Psoas muscle (tissue), 8 donors: ENCODE data around the gene AOC2. TPM values are rescaled to one million over a fixed set of nuclear protein-coding genes. Genes with fewer than 3 reads are reported as not detected.
"Not testable (repeated sequence)": the region's sequence is repeated elsewhere in the genome, so short reads cannot be mapped to it uniquely, and the experiment has no call there.

ENCODE experiments used
- ATAC-seq, 4 donors: fragments of 200-7000 bp; cut with Tn5 transposase; one replicate each; pipeline ENCODE4 v1.9.1; 2020; ENCODE audit warnings: moderate library complexity in 3 of 4, mild to moderate bottlenecking in 2 of 4
- DNase-seq, 2 donors: peaks; one replicate each; pipeline ENCODE4 v3.0.0-alpha.2; 2020
- H3K27ac ChIP-seq: fragments of 200-600 bp; one replicate; pipeline ENCODE4 v1.8.0; 2022
- H3K27me3 ChIP-seq, 3 donors: fragments of 200-600 bp in 1 of 3; one replicate each; pipeline versions ENCODE4 v1.6.1 to v1.8.0; 2013 to 2022; ENCODE audit warnings: low read length in 2 of 3, mild to moderate bottlenecking in 2 of 3, moderate library complexity in 1 of 3; ENCODE audit not compliant: insufficient read depth in 3 of 3
- H3K36me3 ChIP-seq, 2 donors: fragments of 200-600 bp in 1 of 2; one replicate each; pipeline versions ENCODE4 v1.6.1 to v1.8.0; 2013 to 2022; ENCODE audit warnings: low read depth in 1 of 2, mild to moderate bottlenecking in 1 of 2, moderate library complexity in 1 of 2; ENCODE audit not compliant: insufficient read depth in 1 of 2
- H3K4me1 ChIP-seq: fragments of 200-600 bp; one replicate; pipeline ENCODE4 v1.8.0; 2022
- H3K4me3 ChIP-seq: fragments of 200-600 bp; one replicate; pipeline ENCODE4 v1.8.0; 2022; ENCODE audit warnings: mild to moderate bottlenecking
- H3K9me3 ChIP-seq: fragments of 200-600 bp; one replicate; pipeline ENCODE4 v1.8.0; 2022
- CTCF ChIP-seq: fragments of 200-600 bp; IDR thresholded peaks from one replicate; pipeline ENCODE4 v1.8.0; 2022; ENCODE audit warnings: antibody characterized with exemption
- WGBS, 3 donors: extraction: QIAGEN DNeasy Blood & Tissue Kit; methylation state at CpG; one replicate each; pipeline versions ENCODE4 v1.1.6 to v1.1.7; 2013; 5-methylcytosine and 5-hydroxymethylcytosine counted together
- intact Hi-C, 2 donors: fragments of 100-400 bp; cut with DNase I; formaldehyde crosslinking; loops; one replicate each; pipeline versions ENCODE4 v1.11.0 to v1.14.2; 2022
- polyA plus RNA-seq, 3 donors: library from polyadenylated mRNA; stranded (reverse); fragments of 200-250 nt; gene quantifications; one replicate each; pipeline ENCODE4 v1.2.3, GENCODE V29; 2013
- total RNA-seq, 4 donors: library from RNA; stranded (reverse); fragmentation: NEBNext Ultra II Directional in 2 of 4; extraction: Animal tissue kit (Norgen Biotek cat#: 25700) in 2 of 4; gene quantifications; one replicate each; pipeline versions ENCODE4 v1.2.1 to v1.2.4, GENCODE V29; 2021 to 2023
- donor health status: healthy with polysubstance abuse.
- donor health status: DM: no; HTN: no; CAD: no; lungs with moderate emphysema.
- donor health status: Bipolar disorder and iron deficiency.
- donor health status: healthy.
- donor health status: DM: yes; HTN: yes; CAD: no.
- donor health status: DM: no; HTN: no; CAD: no.
- donor health status: DM: no; HTN: no; CAD: no.
- donor health status: DM: yes; HTN: yes; CAD: no.

AOC2 gene
- total and polyA plus RNA-seq, 7 donors: 0.08 to 1.6 (median 0.60) TPM

- intact Hi-C loops: no loop called here
- DNase-seq: no peak
- H3K4me3 ChIP-seq: no peak overlapping the region
- H3K4me1 ChIP-seq: no peaks in the 10 kb centered on the region
- H3K9me3 ChIP-seq: peaks cover 5% of the 10 kb centered on the region
- no peak for ATAC-seq
- TF ChIP-seq CTCF: no peak
- no peaks in the 10 kb centered on the region for H3K36me3 ChIP-seq
- H3K27me3 ChIP-seq: no peaks in the 10 kb centered on the region
- WGBS, 3 donors: 92 to 95% (median 92%) methylated on average over 13 of the region's 13 CpGs
- H3K27ac ChIP-seq: no peak overlapping the region
These were observed 28.0 kb downstream of the AOC2 start for GRCh38 chr17:42872251-42872965.

- Histone ChIP-seq H3K27ac (no peak overlapping the region), H3K27me3 (no peaks in the 10 kb centered on the region), H3K4me1 (no peaks in the 10 kb centered on the region), H3K36me3 (no peaks in the 10 kb centered on the region), H3K9me3 (peaks cover 5% of the 10 kb centered on the region), H3K4me3 (no peak overlapping the region)
- intact Hi-C loops: no loop called here
- ATAC-seq: no peak
- TF ChIP-seq CTCF: no peak
- no peak for DNase-seq
- WGBS, 3 donors: 68 to 76% (median 72%) methylated on average over 6 of the region's 6 CpGs
These were observed 28.9 kb downstream of the AOC2 start for GRCh38 chr17:42873315-42873714.

GRCh38 chr17:42873932-42874695 is 29.7 kb downstream of the AOC2 start:
- not testable (repeated sequence) for DNase-seq

GRCh38 chr17:42877037-42877436 is 32.7 kb downstream of the AOC2 start:
- no peaks in the 10 kb centered on the region for H3K9me3 ChIP-seq
- no peaks in the 10 kb centered on the region for H3K4me1 ChIP-seq
- no peak for DNase-seq
- H3K27me3 ChIP-seq: peaks cover 0 to 2% (median 0%) of the 10 kb centered on the region in 3 donors
- WGBS, 3 donors: 89 to 93% (median 91%) methylated on average over 10 of the region's 10 CpGs
- no peak overlapping the region for H3K4me3 ChIP-seq
- ATAC-seq: no peak
- no peak overlapping the region for H3K27ac ChIP-seq
- intact Hi-C loops: no loop called here
- no peak for TF ChIP-seq CTCF
- no peaks in the 10 kb centered on the region for H3K36me3 ChIP-seq

More at GRCh38 chr17:42873932-42874695, 29.7 kb downstream of the AOC2 start:
- H3K9me3 ChIP-seq, H3K4me3 ChIP-seq, H3K36me3 ChIP-seq, H3K27ac ChIP-seq, H3K4me1 ChIP-seq, intact Hi-C loops, H3K27me3 ChIP-seq, ATAC-seq: not testable (repeated sequence)
- 41 to 55% (median 47%) methylated on average over 8 to 9 of the region's 12 CpGs for WGBS, 3 donors

GRCh38 chr17:42878123-42878880 is 33.9 kb downstream of the AOC2 start:
- no peak for DNase-seq

More at GRCh38 chr17:42878123-42878880, 33.9 kb downstream of the AOC2 start:
- no peak for ATAC-seq
- intact Hi-C loops: no loop called here
- Histone ChIP-seq H3K9me3 (no peaks in the 10 kb centered on the region), H3K27me3 (peaks cover 0 to 2% (median 0%) of the 10 kb centered on the region in 3 donors), H3K27ac (no peak overlapping the region), H3K4me3 (no peak overlapping the region), H3K4me1 (no peaks in the 10 kb centered on the region), H3K36me3 (no peaks in the 10 kb centered on the region)
- TF ChIP-seq CTCF: no peak
- 33 to 47% (median 36%) methylated on average over 12 to 13 of the region's 13 CpGs for WGBS, 3 donors
